ENCODE measurements around the gene RPAIN. TPM values are rescaled to one million over a fixed set of nuclear protein-coding genes. Genes with fewer than 3 reads are reported as not detected.
A peak's percentile ranks its signal among the peaks of the same experiment; 100 is the strongest.

Gene RPAIN
- total and polyA plus RNA-seq, 2 of the 13 experiments (the other 11 are each of a cell fraction or from before 2014, with no cell fraction given): 42.1 to 58.5 TPM

GRCh38 chr17:5419959-5420653 lies at the start of gene RPAIN (continued):
- 0 out of 2 replicates have a peak, but pooled peaks have one; percentile 14 for TF ChIP-seq U2AF2 (IDR thresholded peaks at IDR 0.05; ENCODE audit: low read depth, low read length)
- no peak for TF ChIP-seq FOXC1 (CRISPR knock-in tag; IDR thresholded peaks at IDR 0.05; ENCODE audit: borderline replicate concordance)
- no peak for TF ChIP-seq IKZF1 (IDR thresholded peaks at IDR 0.05)
- TF ChIP-seq TP53 (CRISPR knock-in tag; conservative IDR thresholded peaks at IDR 0.05): no peak
- no peak for TF ChIP-seq NR3C1 (CRISPR knock-in tag; IDR thresholded peaks at IDR 0.05)
- TF ChIP-seq NFE2L1 (CRISPR knock-in tag; IDR thresholded peaks at IDR 0.05; ENCODE audit: borderline replicate concordance): no peak
- TF ChIP-seq SNRNP70 (IDR thresholded peaks at IDR 0.05; ENCODE audit: low read depth, low read length): no peak
- TF ChIP-seq RAD51 (IDR thresholded peaks at IDR 0.05; ENCODE audit: borderline replicate concordance): no peak
- no peak for TF ChIP-seq RORA (CRISPR knock-in tag; IDR thresholded peaks at IDR 0.05)
- peak; percentile 79 for TF ChIP-seq ZNF574 (CRISPR knock-in tag; IDR thresholded peaks at IDR 0.05)
- no peak for TF ChIP-seq NFE2L2 (IDR thresholded peaks at IDR 0.05; ENCODE audit: low read length)
- TF ChIP-seq PAXIP1 (CRISPR knock-in tag; conservative IDR thresholded peaks at IDR 0.05): no peak
- no peak for TF ChIP-seq NFE2 (CRISPR knock-in tag; IDR thresholded peaks at IDR 0.05)
- TF ChIP-seq EEA1 (CRISPR knock-in tag; IDR thresholded peaks at IDR 0.05; ENCODE audit: borderline replicate concordance): no peak; the same call in 1 of the 2 replicates
- TF ChIP-seq ATF7-NPFF (CRISPR knock-in tag; IDR thresholded peaks at IDR 0.05; ENCODE audit: low read depth): peak; percentile 25
- no peak for TF ChIP-seq TBP (CRISPR knock-in tag; IDR thresholded peaks at IDR 0.05)
- TF ChIP-seq GLI4 (CRISPR knock-in tag; IDR thresholded peaks at IDR 0.05; ENCODE audit: borderline replicate concordance): 0 out of 2 replicates have a peak, but pooled peaks have one; percentile 12
- TF ChIP-seq ZNF275 (CRISPR knock-in tag; IDR thresholded peaks at IDR 0.05; ENCODE audit: borderline replicate concordance): no peak
- peak; percentile 45 for TF ChIP-seq GABPB1 (CRISPR knock-in tag; IDR thresholded peaks at IDR 0.05)
- TF ChIP-seq CREBL2 (CRISPR knock-in tag; IDR thresholded peaks at IDR 0.05; ENCODE audit: borderline replicate concordance): no peak
- TF ChIP-seq JDP2 (CRISPR knock-in tag; IDR thresholded peaks at IDR 0.05; ENCODE audit: borderline replicate concordance): no peak
- no peak for TF ChIP-seq PLRG1 (conservative IDR thresholded peaks at IDR 0.05)
- no peak for TF ChIP-seq ZNF839 (CRISPR knock-in tag; IDR thresholded peaks at IDR 0.05; ENCODE audit: borderline replicate concordance)
- peak; percentile 52; the same call in 1 of the 2 replicates for TF ChIP-seq ZFP90 (CRISPR knock-in tag; IDR thresholded peaks at IDR 0.05; ENCODE audit: borderline replicate concordance)
